ENCODE measurements around the gene RFPL3.

DNA sequence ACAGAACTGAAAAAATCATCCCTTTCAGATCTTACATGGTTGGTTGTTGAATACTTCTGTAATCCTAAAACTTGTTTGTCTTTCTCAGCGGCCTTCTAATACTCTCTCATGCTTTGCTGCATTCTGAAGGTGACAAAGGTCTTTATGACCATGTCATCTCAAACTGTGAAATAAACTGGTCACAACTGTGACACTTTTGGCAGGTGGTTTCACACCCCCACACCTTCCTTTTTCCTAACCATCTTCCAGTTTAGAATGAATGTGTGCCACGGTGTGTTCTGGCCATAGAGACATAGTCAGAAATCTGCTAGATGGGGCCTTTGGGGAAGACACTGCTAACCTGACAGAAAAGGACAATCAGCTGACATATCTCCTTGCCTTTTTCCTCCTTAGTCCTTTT, 14.7 kb upstream of the RFPL3 start:
- TF ChIP-seq CTCF (IDR thresholded peaks at IDR 0.05; ENCODE audit: poor library complexity) (no peak), EZH2 (IDR thresholded peaks at IDR 0.05; ENCODE audit: borderline replicate concordance) (no peak)
